ENCODE data around the gene CDK2.
"Not testable (repeated sequence)": the region's sequence is repeated elsewhere in the genome, so short reads cannot be mapped to it uniquely, and the experiment has no call there.

The CDK2 gene

GRCh38 chr12:55982319-55982936 lies 15.8 kb downstream of the CDK2 start:
- DNase-seq (ENCODE audit: low spot score) = peak; percentile 52

- no peak for DNase-seq (ENCODE audit: low spot score)
Measured at GRCh38 chr12:55983232-55983842, 16.7 kb downstream of the CDK2 start.

- DNase-seq (ENCODE audit: low spot score) = no peak
Measured at GRCh38 chr12:55984861-55985260, 18.2 kb downstream of the CDK2 start.

- DNase-seq (ENCODE audit: low spot score) = no peak
Measured at GRCh38 chr12:55985341-55985740, 18.7 kb downstream of the CDK2 start.

GRCh38 chr12:55985976-55986375 lies 19.3 kb downstream of the CDK2 start:
- DNase-seq (ENCODE audit: low spot score) = not testable (repeated sequence)

GRCh38 chr12:55991110-55991509 lies 24.5 kb downstream of the CDK2 start:
- DNase-seq (ENCODE audit: low spot score) = no peak

- DNase-seq (ENCODE audit: low spot score) = no peak
Measured at GRCh38 chr12:55993230-55993853, 26.7 kb downstream of the CDK2 start.

GRCh38 chr12:55995366-55995765 lies 28.7 kb downstream of the CDK2 start:
- DNase-seq (ENCODE audit: low spot score) = no peak

- peak; percentile 87 for DNase-seq (ENCODE audit: low spot score)
Measured at GRCh38 chr12:55996201-55996714, 29.6 kb downstream of the CDK2 start.

- DNase-seq (ENCODE audit: low spot score) = no peak
Measured at GRCh38 chr12:55996715-55997534, 30.3 kb downstream of the CDK2 start, which contains the start of gene SUOX. Gene SUOX (plus strand): TSS chr12:55997276. CDS start chr12:56002222, 4,946 bp downstream.

- no peak for DNase-seq (ENCODE audit: low spot score)
Measured at GRCh38 chr12:55997535-55997859, 30.9 kb downstream of the CDK2 start.

- not testable (repeated sequence) for DNase-seq (ENCODE audit: low spot score)
Measured at GRCh38 chr12:55999522-55999921, 32.9 kb downstream of the CDK2 start.

GRCh38 chr12:55999999-56000540 lies 33.4 kb downstream of the CDK2 start:
- DNase-seq (ENCODE audit: low spot score) = not testable (repeated sequence)

- DNase-seq (ENCODE audit: low spot score) = no peak
Measured at GRCh38 chr12:56001487-56002100, 35.0 kb downstream of the CDK2 start.

GRCh38 chr12:56003376-56003775 lies 36.7 kb downstream of the CDK2 start:
- not testable (repeated sequence) for DNase-seq (ENCODE audit: low spot score)

GRCh38 chr12:56004211-56004610 lies 37.6 kb downstream of the CDK2 start:
- no peak for DNase-seq (ENCODE audit: low spot score)

- DNase-seq (ENCODE audit: low spot score) = peak; percentile 45
Measured at GRCh38 chr12:56007564-56008559, 41.2 kb downstream of the CDK2 start.

GRCh38 chr12:56010111-56010570 lies 43.5 kb downstream of the CDK2 start:
- DNase-seq (ENCODE audit: low spot score) = no peak

GRCh38 chr12:56011509-56012090 lies 45.0 kb downstream of the CDK2 start:
- DNase-seq (ENCODE audit: low spot score) = no peak

- DNase-seq (ENCODE audit: low spot score) = no peak
Measured at GRCh38 chr12:56013482-56013881, 46.9 kb downstream of the CDK2 start.

Data from NAMALWA (cell line).